ENCODE results near the gene RAVER1. TPM values are rescaled to one million over a fixed set of nuclear protein-coding genes. Genes with fewer than 3 reads are reported as not detected.
"Not testable (repeated sequence)": the region's sequence is repeated elsewhere in the genome, so short reads cannot be mapped to it uniquely, and the experiment has no call there.

The RAVER1 gene
- total and polyA plus RNA-seq, 8 donors, result 3.3 to 74.7 (median 12.8) TPM

GRCh38 chr19:10378124-10378523 lies 44.8 kb upstream of the RAVER1 start:
- TF ChIP-seq EP300 (IDR thresholded peaks at IDR 0.05) (no peak), POLR2AphosphoS5 (IDR thresholded peaks at IDR 0.05) (no peak), POLR2A (IDR thresholded peaks at IDR 0.05) (no peak), CTCF (IDR thresholded peaks at IDR 0.05) (no peak)
- Histone ChIP-seq H3K36me3 (peaks cover 19 to 53% (median 45%) of the 10 kb centered on the region in 4 donors), H3K4me1 (peaks cover 10 to 26% (median 19%) of the 10 kb centered on the region in 4 donors), H3K27ac (no peak overlapping the region), H3K9me3 (no peaks in the 10 kb centered on the region), H3K4me3 (no peak overlapping the region), H3K27me3 (no peaks in the 10 kb centered on the region)
- 94 to 100% (median 96%) methylated on average over 4 to 8 of the region's 8 CpGs for WGBS, 5 donors
- intact Hi-C loops (cut with DNase I; ENCODE audit: low total_unique reads), result loop anchor here (10.0 kb wide), 1 partner anchor 53 kb away; no protein-coding TSS in a partner anchor
- DNase-seq, result no peak

- not testable (repeated sequence) for H3K9me3 ChIP-seq, H3K27me3 ChIP-seq, H3K27ac ChIP-seq, DNase-seq, H3K4me3 ChIP-seq
- intact Hi-C loops (cut with DNase I; ENCODE audit: low total_unique reads), result loop anchor here (10.0 kb wide), 1 partner anchor 52 kb away; no protein-coding TSS in a partner anchor
- Histone ChIP-seq H3K4me1 (peaks cover 10 to 26% (median 19%) of the 10 kb centered on the region in 4 donors), H3K36me3 (peaks cover 26 to 61% (median 54%) of the 10 kb centered on the region in 4 donors)
- 86 to 100% (median 97%) methylated on average over 2 of the region's 2 CpGs for WGBS, 5 donors
Measured at GRCh38 chr19:10377140-10377640, 43.9 kb upstream of the RAVER1 start.

- WGBS, 5 donors, result 84 to 90% (median 87%) methylated on average over 5 of the region's 5 CpGs
Measured at GRCh38 chr19:10374931-10375330, 41.6 kb upstream of the RAVER1 start.

GRCh38 chr19:10372690-10373089 lies 39.4 kb upstream of the RAVER1 start:
- H3K4me3 ChIP-seq, result no peak overlapping the region
- no peaks in the 10 kb centered on the region for H3K27me3 ChIP-seq
- intact Hi-C loops (cut with DNase I; ENCODE audit: low total_unique reads), result loop anchor here (10.0 kb wide), 1 partner anchor 48 kb away; no protein-coding TSS in a partner anchor
- H3K36me3 ChIP-seq, result peaks cover 46 to 92% (median 91%) of the 10 kb centered on the region in 4 donors
- 89 to 98% (median 94%) methylated on average over 3 of the region's 3 CpGs for WGBS, 5 donors
- H3K27ac ChIP-seq, result peak overlapping the region in 1 of 5 donors; percentile 35
- TF ChIP-seq CTCF (IDR thresholded peaks at IDR 0.05), result no peak
- no peak for TF ChIP-seq EP300 (IDR thresholded peaks at IDR 0.05)
- no peak for TF ChIP-seq POLR2A (IDR thresholded peaks at IDR 0.05)
- no peak for TF ChIP-seq POLR2AphosphoS5 (IDR thresholded peaks at IDR 0.05)
- no peaks in the 10 kb centered on the region for H3K4me1 ChIP-seq
- DNase-seq, result no peak
- no peaks in the 10 kb centered on the region for H3K9me3 ChIP-seq

More at GRCh38 chr19:10374931-10375330, 41.6 kb upstream of the RAVER1 start:
- no peak for TF ChIP-seq POLR2AphosphoS5 (IDR thresholded peaks at IDR 0.05)
- no peak for TF ChIP-seq POLR2A (IDR thresholded peaks at IDR 0.05)
- no peak for TF ChIP-seq EP300 (IDR thresholded peaks at IDR 0.05)
- TF ChIP-seq CTCF (IDR thresholded peaks at IDR 0.05), result no peak
- no peak for DNase-seq
- Histone ChIP-seq H3K36me3 (peaks cover 26 to 83% (median 76%) of the 10 kb centered on the region in 4 donors), H3K4me1 (peaks cover 6 to 19% (median 13%) of the 10 kb centered on the region in 4 donors), H3K27ac (no peak overlapping the region), H3K4me3 (no peak overlapping the region), H3K9me3 (no peaks in the 10 kb centered on the region), H3K27me3 (no peaks in the 10 kb centered on the region)
- intact Hi-C loops (cut with DNase I; ENCODE audit: low total_unique reads), result loop anchor here (10.0 kb wide), 1 partner anchor 50 kb away; no protein-coding TSS in a partner anchor

Measured in stomach (tissue), 9 donors.